GM21447 (cell line): ENCODE results near the gene MAML3.

Source experiments
- ATAC-seq: cut with Tn5 transposase; IDR thresholded peaks from one replicate; pipeline ENCODE4 v1.9.1; 2021; ENCODE audit not compliant: unreplicated experiment

MAML3 gene

DNA sequence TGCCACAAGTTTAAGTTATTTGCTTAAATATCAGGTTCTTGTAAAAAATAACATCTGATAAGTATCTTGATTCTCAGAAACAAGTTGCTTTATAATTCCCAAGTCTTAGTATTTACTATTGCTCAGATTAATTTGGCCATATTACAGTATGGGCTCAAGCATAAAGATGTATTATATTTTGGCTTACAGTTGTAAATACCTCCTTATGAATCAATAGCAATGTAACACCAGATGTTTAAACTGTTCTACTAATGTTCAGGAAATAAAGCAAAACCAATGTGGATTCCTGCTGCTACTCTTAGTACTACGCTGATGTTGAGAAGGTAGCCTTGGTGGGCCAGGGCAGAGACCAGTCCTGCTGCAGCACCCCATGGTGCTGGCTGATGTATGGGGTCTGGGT lies 385.6 kb downstream of the MAML3 start:
- no peak for ATAC-seq

DNA sequence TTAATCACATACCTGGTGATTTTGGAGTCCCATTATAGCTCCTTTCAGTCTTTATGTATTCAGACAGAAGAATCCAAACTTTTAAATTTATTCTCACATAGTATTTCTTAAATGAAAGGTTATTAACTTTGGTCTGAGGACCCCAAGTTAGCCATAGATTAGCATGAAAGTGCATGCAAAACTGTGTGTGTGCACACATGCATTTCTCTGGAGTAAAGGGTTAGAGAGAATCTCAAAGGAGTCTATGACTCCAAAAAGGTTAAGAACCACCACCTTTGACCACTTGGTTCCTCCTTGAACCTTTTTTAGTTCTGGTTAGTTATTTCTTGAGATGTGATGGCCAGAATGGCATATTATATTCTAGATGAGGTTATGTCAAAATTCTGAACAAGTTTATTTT lies 386.4 kb downstream of the MAML3 start:
- ATAC-seq, result no peak

- no peak for ATAC-seq
Measured at GRCh38 chr4:139767168-139767567, 386.8 kb downstream of the MAML3 start.

DNA sequence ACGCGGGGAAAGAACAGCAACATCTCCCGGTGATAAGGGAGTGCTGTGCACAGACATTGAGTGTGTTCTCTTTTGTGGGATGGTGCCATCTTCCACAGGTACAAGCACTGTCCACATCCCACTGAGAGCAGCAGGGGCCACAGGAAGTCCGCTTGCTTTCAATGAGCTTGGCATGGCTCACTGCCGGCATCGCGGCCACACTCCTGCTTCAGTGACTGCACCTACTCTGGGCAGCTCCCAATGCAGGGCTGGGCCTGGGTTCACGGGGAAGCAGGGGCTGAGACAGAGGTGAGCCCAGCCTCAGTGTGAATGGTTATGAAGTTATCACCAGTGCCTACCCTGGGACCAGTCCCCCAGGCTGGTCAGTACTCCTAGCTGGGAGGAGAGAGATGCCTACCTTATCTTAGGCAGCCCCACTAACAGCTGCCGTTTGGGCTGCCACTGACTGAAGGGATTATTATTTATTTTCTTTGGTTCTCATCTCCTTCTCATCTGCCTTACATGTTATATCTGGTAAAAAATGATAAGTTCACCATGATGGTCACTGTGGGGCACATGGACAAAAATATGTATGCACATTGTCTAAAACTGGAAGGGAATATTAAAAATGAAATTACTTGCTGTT lies 389.2 kb downstream of the MAML3 start:
- no peak for ATAC-seq

DNA sequence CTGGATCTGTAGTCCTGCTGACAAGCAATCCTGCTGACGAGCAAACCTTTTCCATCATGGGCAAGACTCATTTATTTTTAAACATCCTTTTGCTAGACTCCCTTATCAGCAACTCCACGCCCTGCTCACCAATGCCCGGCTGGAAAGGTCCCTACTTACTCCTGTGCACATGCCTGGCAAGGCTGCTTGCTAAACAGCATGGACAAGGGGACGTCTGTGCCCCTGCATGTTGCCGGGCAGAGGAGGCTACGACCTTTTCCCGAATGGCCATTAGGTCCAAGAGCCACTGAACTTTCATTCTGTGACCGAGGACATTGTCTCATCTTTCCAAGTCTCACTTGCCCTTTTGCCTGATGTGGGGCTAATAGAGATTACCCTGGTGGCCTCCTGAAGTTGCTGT lies 389.8 kb downstream of the MAML3 start:
- no peak for ATAC-seq

DNA sequence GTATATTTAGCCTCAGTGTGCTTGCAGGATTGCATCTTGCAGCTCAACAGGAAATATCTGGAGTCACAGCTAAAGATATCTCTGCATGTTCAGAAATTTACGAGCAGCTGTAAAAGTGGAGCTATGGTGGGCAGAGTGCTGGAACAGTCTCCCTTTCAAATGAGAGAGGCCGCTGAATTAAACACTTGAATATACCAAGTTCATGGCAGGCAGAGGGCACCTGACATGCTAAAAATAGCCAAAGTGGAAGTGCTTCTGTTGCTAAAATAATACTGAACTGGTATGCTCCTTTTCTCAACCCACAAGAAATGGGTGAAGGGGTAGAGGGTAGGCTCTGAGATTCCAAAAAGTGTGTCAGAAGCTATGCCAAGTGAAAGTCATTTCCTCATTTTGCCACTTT lies 390.3 kb downstream of the MAML3 start:
- no peak for ATAC-seq

GRCh38 chr4:139763205-139763604 lies 390.8 kb downstream of the MAML3 start:
- no peak for ATAC-seq

- ATAC-seq, result no peak
Measured at GRCh38 chr4:139762720-139763119, 391.3 kb downstream of the MAML3 start.

DNA sequence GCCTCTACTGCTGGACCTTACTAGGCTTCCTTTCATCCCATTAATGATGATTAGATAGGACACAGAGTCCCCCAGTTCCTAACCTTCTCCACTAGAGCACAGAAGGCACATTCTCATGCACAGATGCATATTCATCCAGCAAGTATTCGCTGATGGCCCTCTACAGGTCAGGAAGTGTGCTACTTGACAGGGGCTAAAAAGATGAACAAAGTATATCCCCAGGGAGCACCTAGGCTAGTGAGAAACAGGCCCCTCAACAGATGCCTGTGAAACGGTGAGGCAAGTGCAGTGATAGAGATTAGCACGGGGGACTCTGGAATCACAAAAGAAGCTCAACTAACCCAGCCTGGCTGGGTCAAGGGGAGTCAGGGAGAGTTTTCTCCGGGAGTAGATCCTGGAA lies 392.5 kb downstream of the MAML3 start:
- ATAC-seq, result peak; percentile 68

GRCh38 chr4:139760567-139760966 lies 393.4 kb downstream of the MAML3 start:
- ATAC-seq, result no peak

- ATAC-seq, result no peak
Measured at GRCh38 chr4:139759097-139759496, 394.9 kb downstream of the MAML3 start.

- no peak for ATAC-seq
Measured at GRCh38 chr4:139756391-139757180, 397.4 kb downstream of the MAML3 start.

DNA sequence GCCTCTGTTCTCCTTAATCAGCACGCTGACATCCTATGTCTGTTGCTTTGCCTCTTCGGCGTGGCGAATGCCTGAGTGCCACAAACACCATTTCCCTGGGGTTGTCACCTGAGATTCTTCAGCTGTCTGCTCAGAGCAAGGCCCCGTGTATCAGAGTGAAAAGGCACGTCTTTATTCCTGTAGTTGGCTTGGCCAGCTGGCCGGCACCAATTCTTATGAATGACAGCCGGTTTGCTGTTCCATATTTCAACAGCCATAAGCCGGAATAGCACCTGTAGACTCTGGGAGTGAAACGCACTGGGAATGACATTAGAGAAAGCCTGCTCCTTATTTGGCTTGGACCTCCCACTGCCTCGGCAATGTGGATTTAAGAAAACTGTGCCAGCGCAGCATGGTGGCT lies 399.0 kb downstream of the MAML3 start:
- no peak for ATAC-seq

DNA sequence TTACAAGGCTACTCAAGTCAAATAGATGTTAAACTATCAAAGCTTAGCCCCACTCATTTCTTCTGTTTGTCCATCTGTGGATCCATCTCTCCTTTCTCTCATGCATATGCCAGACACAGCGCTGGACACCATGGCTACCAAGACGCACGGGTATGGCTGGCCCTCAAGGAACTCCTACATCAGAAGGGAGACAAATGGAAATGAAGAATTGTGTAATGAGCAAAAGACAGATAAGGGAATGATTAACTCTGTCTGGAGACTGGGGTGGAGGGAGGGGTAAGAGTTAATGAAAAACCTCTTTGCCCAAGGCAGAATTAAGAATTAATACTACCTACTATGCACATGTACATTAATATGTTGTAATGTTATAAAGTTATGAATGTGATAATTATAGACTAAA lies 400.3 kb downstream of the MAML3 start:
- ATAC-seq, result no peak

GRCh38 chr4:139749835-139750498 lies 404.0 kb downstream of the MAML3 start:
- ATAC-seq, result no peak

GRCh38 chr4:139749338-139749737 lies 404.6 kb downstream of the MAML3 start:
- ATAC-seq, result no peak

DNA sequence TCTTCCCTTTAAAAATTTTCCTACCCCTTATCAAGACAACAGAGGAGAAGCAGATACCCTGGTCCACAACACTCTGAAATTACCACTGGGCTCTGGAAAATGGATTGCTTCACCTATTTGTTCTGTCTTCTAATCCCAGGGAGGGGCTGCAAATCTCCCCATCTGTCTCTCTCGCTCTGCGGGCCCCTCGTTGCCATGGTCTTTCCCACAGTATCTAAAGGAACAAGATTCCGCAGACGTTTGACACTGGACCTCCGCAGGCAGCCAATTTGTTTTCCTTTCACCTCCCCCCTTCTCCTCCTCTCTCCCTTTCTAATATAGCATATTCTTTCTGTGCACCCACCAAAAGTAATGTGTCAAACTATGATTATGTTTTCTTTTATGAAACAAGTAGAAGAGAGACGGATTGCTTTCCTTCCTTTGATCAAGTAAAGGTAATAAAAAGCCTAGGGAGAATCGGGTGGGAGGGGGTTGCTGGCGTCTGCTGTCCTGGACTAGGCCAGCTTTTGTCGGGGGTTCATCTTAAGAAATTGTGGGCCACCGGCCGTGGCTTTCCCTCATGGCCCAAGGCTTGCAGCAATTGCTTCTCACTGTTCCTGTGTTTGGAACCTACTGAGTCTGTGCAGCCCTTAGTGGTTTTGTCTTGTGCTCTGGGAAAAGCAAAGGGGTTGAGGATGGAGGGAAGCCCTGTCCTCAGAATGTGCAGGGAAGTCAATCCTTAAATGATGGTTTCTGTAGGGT lies 407.4 kb downstream of the MAML3 start:
- ATAC-seq, result no peak

- no peak for ATAC-seq
Measured at GRCh38 chr4:139745111-139745639, 408.8 kb downstream of the MAML3 start.

- ATAC-seq, result no peak
Measured at GRCh38 chr4:139744232-139744631, 409.8 kb downstream of the MAML3 start.

- no peak for ATAC-seq
Measured at GRCh38 chr4:139743027-139743426, 411.0 kb downstream of the MAML3 start.

- ATAC-seq, result no peak
Measured at GRCh38 chr4:139740531-139741041, 413.4 kb downstream of the MAML3 start.
